Ishikawa (cell line): ENCODE results near the gene TSPAN15.

ENCODE experiments used
- CEBPB ChIP-seq: IDR thresholded peaks from 2 replicates; pipeline ENCODE4 v1.6.1; 2012
- EP300 ChIP-seq: IDR thresholded peaks from 2 replicates; pipeline ENCODE4 v1.6.1; 2012; ENCODE audit warnings: borderline replicate concordance
- REST ChIP-seq: IDR thresholded peaks from 2 replicates; pipeline ENCODE4 v1.6.1; 2012; ENCODE audit warnings: low read depth, mild to moderate bottlenecking
- TAF1 ChIP-seq: IDR thresholded peaks from 2 replicates; pipeline ENCODE4 v1.6.1; 2012; ENCODE audit warnings: low read depth, mild to moderate bottlenecking
- YY1 ChIP-seq: IDR thresholded peaks from 2 replicates; pipeline ENCODE4 v1.6.1; 2012; ENCODE audit warnings: low read depth

DNA sequence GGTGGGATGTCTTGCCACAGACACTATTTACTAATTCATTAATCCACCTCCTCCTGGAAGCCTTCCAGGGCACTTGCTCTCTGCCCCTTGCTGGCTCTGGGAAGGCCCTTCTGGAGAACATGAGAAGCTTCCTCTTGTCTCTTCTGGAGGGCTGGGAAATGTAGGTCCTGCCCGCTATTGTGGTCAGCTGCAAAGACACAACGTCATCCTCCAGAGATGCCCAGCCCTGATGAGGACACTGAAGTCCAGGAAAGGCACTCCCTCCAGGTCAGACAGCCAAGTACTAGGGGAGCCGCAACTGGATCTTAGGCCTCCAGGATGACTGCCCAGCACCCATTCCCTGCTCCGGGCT is 24.9 kb upstream of the TSPAN15 start:
- TF ChIP-seq TAF1: no peak
- no peak for TF ChIP-seq YY1
- no peak for TF ChIP-seq CEBPB
- TF ChIP-seq EP300: no peak
- no peak for TF ChIP-seq REST
